SU-DHL-6 (cell line): Measurements from ENCODE around the gene FAM124A.

Experiments
- H2AFZ ChIP-seq: fragments of 200-600 bp; sonication (generic); 2 replicates; pipeline ENCODE4 v1.6.1; 2014; ENCODE audit warnings: low read depth, mild to moderate bottlenecking, moderate library complexity, mixed read lengths, antibody characterized with exemption, low read length; ENCODE audit not compliant: severe bottlenecking
- H3F3A ChIP-seq: fragments of 200-600 bp; shearing (Covaris generic); 2 replicates; pipeline ENCODE4 v1.6.0; 2016; ENCODE audit warnings: antibody characterized with exemption, mild to moderate bottlenecking; ENCODE audit not compliant: insufficient read depth
- H3K27ac ChIP-seq: fragments of 200-600 bp; sonication (generic); 2 replicates; pipeline ENCODE4 v1.5.1; 2016; ENCODE audit warnings: low read depth, mild to moderate bottlenecking, low read length, moderate library complexity, mixed read lengths
- H3K27me3 ChIP-seq: fragments of 200-600 bp; sonication (generic), shearing (Covaris generic); 2 replicates; pipeline ENCODE4 v1.6.0; 2014; ENCODE audit warnings: mild to moderate bottlenecking, low read length
- H3K36me3 ChIP-seq: fragments of 200-600 bp; sonication (generic); 2 replicates; pipeline ENCODE4 v1.6.1; 2014; ENCODE audit warnings: mild to moderate bottlenecking, low read length, mixed read lengths
- H3K4me2 ChIP-seq: fragments of 300-600, 200-600 bp; shearing (Covaris generic), sonication (generic); 2 replicates; pipeline ENCODE4 v1.6.0; 2014; ENCODE audit warnings: low read length, low read depth, mild to moderate bottlenecking; ENCODE audit not compliant: poor library complexity, severe bottlenecking
- H3K4me3 ChIP-seq: fragments of 200-600 bp; sonication (generic); 2 replicates; pipeline ENCODE4 v1.5.1; 2014; ENCODE audit warnings: antibody characterized with exemption, low read length, mild to moderate bottlenecking, mixed read lengths; ENCODE audit not compliant: insufficient read depth, poor library complexity, severe bottlenecking
- H3K79me2 ChIP-seq: fragments of 200-600 bp; sonication (generic); 2 replicates; pipeline ENCODE4 v1.6.1; 2014; ENCODE audit warnings: mild to moderate bottlenecking, low read length, moderate library complexity; ENCODE audit not compliant: insufficient read depth
- H3K9ac ChIP-seq: fragments of 200-600 bp; sonication (generic); 2 replicates; pipeline ENCODE4 v1.7.0; 2014; ENCODE audit warnings: mild to moderate bottlenecking, low read length
- H3K9me2 ChIP-seq: fragments of 200-600 bp; sonication (generic); replicated peaks from 2 replicates; pipeline ENCODE4 v1.6.1; 2014; ENCODE audit warnings: low read length; ENCODE audit not compliant: insufficient read depth
- H3K9me3 ChIP-seq: fragments of 200-600 bp; sonication (generic); 2 replicates; pipeline ENCODE4 v1.6.1; 2014; ENCODE audit warnings: low read length, mixed read lengths; ENCODE audit not compliant: insufficient read depth
- H4K20me1 ChIP-seq: fragments of 200-600 bp; sonication (generic); 2 replicates; pipeline ENCODE4 v1.6.1; 2014; ENCODE audit warnings: low read depth, mild to moderate bottlenecking, antibody characterized with exemption, low read length, moderate library complexity, mixed read lengths
- CTCF ChIP-seq: fragments of 200-600 bp; sonication (generic); IDR thresholded peaks from one replicate; pipeline ENCODE4 v1.5.1; 2017; ENCODE audit warnings: antibody characterized with exemption, mild to moderate bottlenecking, low read length, moderate library complexity; ENCODE audit not compliant: insufficient read depth, poor library complexity, severe bottlenecking
- EZH2phosphoT487 ChIP-seq: fragments of 200-600 bp; sonication (generic), shearing (Covaris generic); conservative IDR thresholded peaks from 2 replicates; pipeline ENCODE4 v1.6.1; 2018; ENCODE audit warnings: mild to moderate bottlenecking, antibody characterized with exemption, low read length, moderate library complexity, mixed read lengths

FAM124A gene

GRCh38 chr13:51308781-51309180 is 86.6 kb downstream of the FAM124A start:
- no peaks in the 10 kb centered on the region for H3K27me3 ChIP-seq
- no peak overlapping the region for H2AFZ ChIP-seq

GRCh38 chr13:51311231-51311630 is 89.0 kb downstream of the FAM124A start:
- H3K4me2 ChIP-seq: no peak overlapping the region
- no peak overlapping the region for H2AFZ ChIP-seq
- no peak overlapping the region for H3K4me3 ChIP-seq
- no peak overlapping the region for H3K27ac ChIP-seq
- no peaks in the 10 kb centered on the region for H3K27me3 ChIP-seq
- H3K9me3 ChIP-seq: no peaks in the 10 kb centered on the region
- H3K9me2 ChIP-seq: no peaks in the 10 kb centered on the region
- H3K36me3 ChIP-seq: no peaks in the 10 kb centered on the region
- no peak overlapping the region for H3K9ac ChIP-seq
- H3F3A ChIP-seq: no peaks in the 10 kb centered on the region
- no peaks in the 10 kb centered on the region for H4K20me1 ChIP-seq
- TF ChIP-seq EZH2phosphoT487: no peak
- no peak for TF ChIP-seq CTCF
- no peaks in the 10 kb centered on the region for H3K79me2 ChIP-seq

More at GRCh38 chr13:51308781-51309180, 86.6 kb downstream of the FAM124A start:
- Histone ChIP-seq H3K9me2 (no peaks in the 10 kb centered on the region), H3K27ac (no peak overlapping the region), H3K36me3 (no peaks in the 10 kb centered on the region), H3K79me2 (no peaks in the 10 kb centered on the region), H3K4me3 (no peak overlapping the region), H4K20me1 (no peaks in the 10 kb centered on the region), H3K9ac (no peak overlapping the region), H3K4me2 (no peak overlapping the region), H3K9me3 (no peaks in the 10 kb centered on the region), H3F3A (no peaks in the 10 kb centered on the region)
- TF ChIP-seq EZH2phosphoT487: no peak
- no peak for TF ChIP-seq CTCF

GRCh38 chr13:51311957-51312520 is 89.8 kb downstream of the FAM124A start:
- Histone ChIP-seq H3K79me2 (no peaks in the 10 kb centered on the region), H3F3A (no peaks in the 10 kb centered on the region), H3K4me2 (no peak overlapping the region), H4K20me1 (no peaks in the 10 kb centered on the region), H3K36me3 (no peaks in the 10 kb centered on the region), H3K27ac (no peak overlapping the region), H3K9me3 (no peaks in the 10 kb centered on the region), H3K9me2 (no peaks in the 10 kb centered on the region), H3K4me3 (no peak overlapping the region), H3K9ac (no peak overlapping the region), H3K27me3 (no peaks in the 10 kb centered on the region), H2AFZ (no peak overlapping the region)
- no peak for TF ChIP-seq CTCF
- TF ChIP-seq EZH2phosphoT487: no peak
